LNCAP (cell line): ENCODE data around the gene PRIMA1.

Experiments
- CTCF ChIP-seq: fragments of 450-650 bp; IDR thresholded peaks from 2 replicates; pipeline ENCODE4 v1.5.1; 2017; ENCODE audit warnings: mild to moderate bottlenecking

The PRIMA1 gene

GRCh38 chr14:93803408-93804318 lies 15.4 kb upstream of the PRIMA1 start:
- no peak for TF ChIP-seq CTCF

GRCh38 chr14:93799989-93800921 lies 12.0 kb upstream of the PRIMA1 start:
- TF ChIP-seq CTCF, result no peak

GRCh38 chr14:93799617-93799988 lies 11.3 kb upstream of the PRIMA1 start:
- no peak for TF ChIP-seq CTCF

- no peak for TF ChIP-seq CTCF
Observed at GRCh38 chr14:93797536-93797935, 9.3 kb upstream of the PRIMA1 start.

- TF ChIP-seq CTCF, result no peak
Observed at GRCh38 chr14:93797071-93797470, 8.8 kb upstream of the PRIMA1 start.

GRCh38 chr14:93794756-93795155 lies 6.5 kb upstream of the PRIMA1 start:
- TF ChIP-seq CTCF, result no peak

GRCh38 chr14:93793555-93794324 lies 5.5 kb upstream of the PRIMA1 start:
- TF ChIP-seq CTCF, result no peak
